ENCODE measurements around the gene GLI1.
"Not testable (repeated sequence)": the region's sequence is repeated elsewhere in the genome, so short reads cannot be mapped to it uniquely, and the experiment has no call there.

GLI1 gene

GRCh38 chr12:57513266-57513665 is 53.7 kb downstream of the GLI1 start:
- Histone ChIP-seq H3K27ac (ENCODE audit: insufficient read depth, low read depth, low read length, poor library complexity, severe bottlenecking) (no peak overlapping the region), H3K4me1 (ENCODE audit: control insufficient read depth, insufficient read depth, low read length) (no peaks in the 10 kb centered on the region), H3K9me3 (ENCODE audit: control insufficient read depth, low read length) (no peaks in the 10 kb centered on the region), H3K4me3 (ENCODE audit: insufficient read depth, low read depth, low read length) (no peak overlapping the region), H3K36me3 (ENCODE audit: control insufficient read depth, insufficient read depth, low read length) (peaks cover 55% of the 10 kb centered on the region), H3K27me3 (ENCODE audit: control insufficient read depth, insufficient read depth, low read length, poor library complexity, severe bottlenecking) (no peaks in the 10 kb centered on the region)
- WGBS, 2 experiments, result 92 to 95% methylated on average over 5 of the region's 5 CpGs

- H3K27ac ChIP-seq (ENCODE audit: insufficient read depth, low read depth, low read length, poor library complexity, severe bottlenecking); H3K9me3 ChIP-seq (ENCODE audit: control insufficient read depth, low read length); H3K4me3 ChIP-seq (ENCODE audit: insufficient read depth, low read depth, low read length); H3K27me3 ChIP-seq (ENCODE audit: control insufficient read depth, insufficient read depth, low read length, poor library complexity, severe bottlenecking); H3K4me1 ChIP-seq (ENCODE audit: control insufficient read depth, insufficient read depth, low read length): not testable (repeated sequence)
- peaks cover 55% of the 10 kb centered on the region for H3K36me3 ChIP-seq (ENCODE audit: control insufficient read depth, insufficient read depth, low read length)
- 93 to 94% methylated on average over 6 of the region's 6 CpGs for WGBS, 2 experiments
These were observed 54.1 kb downstream of the GLI1 start for GRCh38 chr12:57513677-57514076.

GRCh38 chr12:57514246-57514645 is 54.7 kb downstream of the GLI1 start:
- H3K27ac ChIP-seq (ENCODE audit: insufficient read depth, low read depth, low read length, poor library complexity, severe bottlenecking); H3K9me3 ChIP-seq (ENCODE audit: control insufficient read depth, low read length); H3K4me3 ChIP-seq (ENCODE audit: insufficient read depth, low read depth, low read length); H3K27me3 ChIP-seq (ENCODE audit: control insufficient read depth, insufficient read depth, low read length, poor library complexity, severe bottlenecking); H3K4me1 ChIP-seq (ENCODE audit: control insufficient read depth, insufficient read depth, low read length): not testable (repeated sequence)
- WGBS, 2 experiments, result 96 to 97% methylated on average over 9 of the region's 9 CpGs
- peaks cover 51% of the 10 kb centered on the region for H3K36me3 ChIP-seq (ENCODE audit: control insufficient read depth, insufficient read depth, low read length)

GRCh38 chr12:57514720-57515407 is 55.3 kb downstream of the GLI1 start:
- 94 to 95% methylated on average over 9 of the region's 9 CpGs for WGBS, 2 experiments
- no peaks in the 10 kb centered on the region for H3K27me3 ChIP-seq (ENCODE audit: control insufficient read depth, insufficient read depth, low read length, poor library complexity, severe bottlenecking)

DNA sequence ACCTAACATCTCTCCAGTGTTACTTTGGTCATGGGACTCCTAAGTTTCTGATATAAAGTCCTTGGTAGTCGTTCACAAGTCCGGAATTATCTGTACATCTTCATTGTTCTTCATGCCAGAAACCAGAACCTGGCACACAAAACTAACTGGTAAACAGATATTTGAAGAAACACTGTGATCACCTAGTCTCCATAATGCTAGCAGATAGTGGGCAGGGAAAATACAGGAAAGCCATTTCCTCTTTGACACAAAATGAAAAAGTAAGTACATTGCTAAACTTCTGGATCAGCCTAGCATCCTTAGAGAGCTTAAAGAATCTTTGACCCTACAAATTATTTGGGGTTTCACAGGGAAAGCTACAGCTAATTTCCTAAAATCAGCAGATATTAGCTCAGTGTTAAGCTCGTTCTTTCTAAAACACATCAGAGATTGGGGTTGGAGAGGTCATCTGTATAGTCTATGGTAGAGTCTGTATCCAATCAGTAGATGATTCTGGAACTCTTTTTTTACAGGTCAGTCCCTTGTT is 55.9 kb downstream of the GLI1 start:
- Histone ChIP-seq H3K27me3 (ENCODE audit: control insufficient read depth, insufficient read depth, low read length, poor library complexity, severe bottlenecking) (no peaks in the 10 kb centered on the region), H3K27ac (ENCODE audit: insufficient read depth, low read depth, low read length, poor library complexity, severe bottlenecking) (no peak overlapping the region), H3K9me3 (ENCODE audit: control insufficient read depth, low read length) (no peaks in the 10 kb centered on the region), H3K36me3 (ENCODE audit: control insufficient read depth, insufficient read depth, low read length) (peaks cover 45% of the 10 kb centered on the region), H3K4me3 (ENCODE audit: insufficient read depth, low read depth, low read length) (no peak overlapping the region), H3K4me1 (ENCODE audit: control insufficient read depth, insufficient read depth, low read length) (peaks cover 4% of the 10 kb centered on the region)
- WGBS, 2 experiments, result 93% methylated on average over 3 of the region's 3 CpGs

More at GRCh38 chr12:57514720-57515407, 55.3 kb downstream of the GLI1 start:
- H3K27ac ChIP-seq (ENCODE audit: insufficient read depth, low read depth, low read length, poor library complexity, severe bottlenecking), result no peak overlapping the region
- H3K9me3 ChIP-seq (ENCODE audit: control insufficient read depth, low read length), result no peaks in the 10 kb centered on the region
- no peak overlapping the region for H3K4me3 ChIP-seq (ENCODE audit: insufficient read depth, low read depth, low read length)
- peaks cover 45% of the 10 kb centered on the region for H3K36me3 ChIP-seq (ENCODE audit: control insufficient read depth, insufficient read depth, low read length)
- peaks cover 4% of the 10 kb centered on the region for H3K4me1 ChIP-seq (ENCODE audit: control insufficient read depth, insufficient read depth, low read length)

- WGBS, 2 experiments, result 96 to 97% methylated on average over 11 of the region's 11 CpGs
- H3K4me1 ChIP-seq (ENCODE audit: control insufficient read depth, insufficient read depth, low read length), result peaks cover 4% of the 10 kb centered on the region
- no peak overlapping the region for H3K4me3 ChIP-seq (ENCODE audit: insufficient read depth, low read depth, low read length)
- H3K27ac ChIP-seq (ENCODE audit: insufficient read depth, low read depth, low read length, poor library complexity, severe bottlenecking), result no peak overlapping the region
- H3K9me3 ChIP-seq (ENCODE audit: control insufficient read depth, low read length), result no peaks in the 10 kb centered on the region
- H3K27me3 ChIP-seq (ENCODE audit: control insufficient read depth, insufficient read depth, low read length, poor library complexity, severe bottlenecking), result no peaks in the 10 kb centered on the region
- peaks cover 40% of the 10 kb centered on the region for H3K36me3 ChIP-seq (ENCODE audit: control insufficient read depth, insufficient read depth, low read length)
These were observed 56.5 kb downstream of the GLI1 start for GRCh38 chr12:57515934-57516541.

DNA sequence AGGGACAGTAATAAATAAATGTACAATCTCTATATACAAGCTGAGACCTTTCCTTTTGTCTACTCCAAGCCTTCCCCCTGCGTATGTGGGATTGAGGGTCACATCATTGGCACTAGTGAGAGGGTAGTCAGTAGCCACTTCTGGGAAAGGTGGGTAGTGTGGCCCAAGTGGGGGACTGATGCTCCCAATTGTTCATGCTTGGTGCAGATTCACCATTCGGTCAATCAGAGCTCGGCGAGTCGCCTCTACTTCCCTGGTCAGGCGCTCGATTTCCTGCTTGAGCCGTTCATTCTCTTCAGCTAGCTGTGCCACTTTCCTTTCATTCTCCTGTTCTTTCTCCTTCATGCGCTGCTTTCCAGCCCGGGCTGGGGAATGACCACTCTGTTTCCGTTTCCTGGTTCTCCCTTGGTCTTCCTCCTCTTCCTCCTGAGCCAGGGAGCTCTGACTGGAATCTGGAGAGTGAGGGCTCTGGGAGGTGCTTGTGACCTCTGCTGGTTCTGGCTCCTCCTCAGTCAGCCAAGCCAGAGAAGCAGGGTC is 57.1 kb downstream of the GLI1 start:
- Histone ChIP-seq H3K9me3 (ENCODE audit: control insufficient read depth, low read length) (no peaks in the 10 kb centered on the region), H3K4me3 (ENCODE audit: insufficient read depth, low read depth, low read length) (no peak overlapping the region), H3K27ac (ENCODE audit: insufficient read depth, low read depth, low read length, poor library complexity, severe bottlenecking) (no peak overlapping the region), H3K36me3 (ENCODE audit: control insufficient read depth, insufficient read depth, low read length) (peaks cover 36% of the 10 kb centered on the region), H3K4me1 (ENCODE audit: control insufficient read depth, insufficient read depth, low read length) (peaks cover 6% of the 10 kb centered on the region), H3K27me3 (ENCODE audit: control insufficient read depth, insufficient read depth, low read length, poor library complexity, severe bottlenecking) (no peaks in the 10 kb centered on the region)
- WGBS, 2 experiments, result 93 to 95% methylated on average over 11 of the region's 11 CpGs

DNA sequence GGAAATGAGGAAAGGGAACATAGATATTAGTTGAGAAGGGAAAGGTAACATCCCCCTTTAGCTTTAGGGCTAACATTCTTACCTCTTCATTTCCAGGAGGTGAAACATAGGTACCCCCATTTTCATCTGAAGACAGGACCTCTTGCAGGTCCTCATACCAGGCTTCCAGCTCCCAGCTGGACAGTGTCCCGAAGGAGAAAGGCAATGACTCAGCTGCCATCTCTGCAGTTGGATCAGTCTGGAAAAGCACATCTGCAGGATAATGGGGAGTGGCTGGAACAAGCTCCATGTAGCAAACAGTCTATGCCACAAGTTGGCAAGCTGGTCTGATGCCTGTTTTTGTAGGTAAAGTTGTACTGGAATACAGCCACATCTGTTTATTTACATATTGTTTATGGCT is 57.6 kb downstream of the GLI1 start:
- H3K27me3 ChIP-seq (ENCODE audit: control insufficient read depth, insufficient read depth, low read length, poor library complexity, severe bottlenecking), result no peaks in the 10 kb centered on the region
- no peak overlapping the region for H3K27ac ChIP-seq (ENCODE audit: insufficient read depth, low read depth, low read length, poor library complexity, severe bottlenecking)
- H3K9me3 ChIP-seq (ENCODE audit: control insufficient read depth, low read length), result no peaks in the 10 kb centered on the region
- H3K4me1 ChIP-seq (ENCODE audit: control insufficient read depth, insufficient read depth, low read length), result peaks cover 11% of the 10 kb centered on the region
- 94 to 100% methylated on average over 1 of the region's 1 CpG for WGBS, 2 experiments
- no peak overlapping the region for H3K4me3 ChIP-seq (ENCODE audit: insufficient read depth, low read depth, low read length)
- peaks cover 31% of the 10 kb centered on the region for H3K36me3 ChIP-seq (ENCODE audit: control insufficient read depth, insufficient read depth, low read length)

- not testable (repeated sequence) for H3K27ac ChIP-seq (ENCODE audit: insufficient read depth, low read depth, low read length, poor library complexity, severe bottlenecking); H3K27me3 ChIP-seq (ENCODE audit: control insufficient read depth, insufficient read depth, low read length, poor library complexity, severe bottlenecking); H3K9me3 ChIP-seq (ENCODE audit: control insufficient read depth, low read length); H3K4me3 ChIP-seq (ENCODE audit: insufficient read depth, low read depth, low read length)
- WGBS, 2 experiments, result 90 to 96% methylated on average over 10 of the region's 10 CpGs
- Histone ChIP-seq H3K36me3 (ENCODE audit: control insufficient read depth, insufficient read depth, low read length) (peaks cover 25% of the 10 kb centered on the region), H3K4me1 (ENCODE audit: control insufficient read depth, insufficient read depth, low read length) (peaks cover 12% of the 10 kb centered on the region)
These were observed 58.1 kb downstream of the GLI1 start for GRCh38 chr12:57517718-57518117.

- H3K27ac ChIP-seq (ENCODE audit: insufficient read depth, low read depth, low read length, poor library complexity, severe bottlenecking), result no peak overlapping the region
- no peaks in the 10 kb centered on the region for H3K27me3 ChIP-seq (ENCODE audit: control insufficient read depth, insufficient read depth, low read length, poor library complexity, severe bottlenecking)
- 93 to 96% methylated on average over 8 of the region's 8 CpGs for WGBS, 2 experiments
- H3K4me1 ChIP-seq (ENCODE audit: control insufficient read depth, insufficient read depth, low read length), result peaks cover 12% of the 10 kb centered on the region
- H3K9me3 ChIP-seq (ENCODE audit: control insufficient read depth, low read length), result no peaks in the 10 kb centered on the region
- H3K36me3 ChIP-seq (ENCODE audit: control insufficient read depth, insufficient read depth, low read length), result peaks cover 25% of the 10 kb centered on the region
- H3K4me3 ChIP-seq (ENCODE audit: insufficient read depth, low read depth, low read length), result no peak overlapping the region
These were observed 58.8 kb downstream of the GLI1 start for GRCh38 chr12:57518176-57518919.

Measured in ectodermal cell (in vitro differentiated cells).